K562 (cell line): Measurements from ENCODE around the gene CD82. TPM values are rescaled to one million over a fixed set of nuclear protein-coding genes. Genes with fewer than 3 reads are reported as not detected.

Source experiments
- ATAC-seq: fragments of 200-7000 bp; cut with Tn5 transposase; 3 replicates; pipeline ENCODE4 v1.9.1; 2020; ENCODE audit warnings: moderate library complexity
- BruUV-seq: library from RNA; stranded (reverse); fragments of 400-500 nt; replicated peaks from 2 replicates; lab custom pipeline; 2021; lab: Mats Ljungman, UMichigan
- CTCF ChIA-PET: fragments of 300-600 bp; formaldehyde crosslinking; extraction: SDS; loops from one replicate; lab custom pipeline; 2021; ENCODE audit warnings: low intra/inter-chr PET ratio; lab: Yijun Ruan, JAX
- POLR2A ChIA-PET: fragments of 300-600, 350-650 bp; sonication (Branson Sonifier 250); formaldehyde crosslinking; extraction: SDS; loops from one replicate; lab custom pipeline; 2021; ENCODE audit warnings: antibody characterized with exemption, inconsistent platforms; lab: Yijun Ruan, JAX
- DNase-seq, 4 experiments: peaks; one replicate each; pipeline versions ENCODE4 v3.0.0 to v3.0.0-alpha.2; 2011 to 2018; ENCODE audit warnings: low spot score in 3 of 4, mixed read lengths in 3 of 4; ENCODE audit errors: extremely low read depth in 1 of 4
- FAIRE-seq: peaks from 2 replicates; lab custom pipeline; 2011; peaks lifted over from hg19 to GRCh38; lab: Jason Lieb, UNC
- H2AFZ ChIP-seq: 2 replicates; pipeline ENCODE4 v1.6.0; 2011; ENCODE audit warnings: low read depth, low read length, control low read depth, inconsistent platforms
- H3K27ac ChIP-seq: fragments of 200-600 bp; 3 replicates; pipeline ENCODE4 v1.8.0; 2011; ENCODE audit warnings: low read depth, mild to moderate bottlenecking, control low read depth, inconsistent platforms, low read length, moderate library complexity, mixed read lengths; ENCODE audit errors: extremely low read depth
- H3K27me3 ChIP-seq, 2 experiments: fragments of 300-600 bp in 1 of 2; 2 replicates in 1 of 2; 3 replicates in 1 of 2; pipeline versions ENCODE4 v1.6.0 to v1.8.0; 2011; ENCODE audit warnings: inconsistent platforms in 2 of 2, low read length in 2 of 2, mild to moderate bottlenecking in 1 of 2, mixed read lengths in 1 of 2, moderate library complexity in 1 of 2; ENCODE audit not compliant: control insufficient read depth in 2 of 2, insufficient read depth in 2 of 2
- H3K36me3 ChIP-seq: fragments of 300-600 bp; 3 replicates; pipeline ENCODE4 v1.8.0; 2011; ENCODE audit warnings: mild to moderate bottlenecking, low read length, inconsistent platforms; ENCODE audit not compliant: control insufficient read depth, insufficient read depth
- H3K4me1 ChIP-seq, 2 experiments: fragments of 200-600 bp in 1 of 2; replicated peaks in 1 of 2; 2 replicates in 1 of 2; 3 replicates in 1 of 2; pipeline versions ENCODE4 v1.5.1 to v1.8.0; 2011; ENCODE audit warnings: inconsistent platforms in 2 of 2, low read length in 2 of 2, mild to moderate bottlenecking in 1 of 2, mixed read lengths in 1 of 2, moderate library complexity in 1 of 2; ENCODE audit not compliant: control insufficient read depth in 2 of 2, insufficient read depth in 2 of 2
- H3K4me2 ChIP-seq: 2 replicates; pipeline ENCODE4 v1.6.1; 2011; ENCODE audit warnings: low read length, control low read depth, inconsistent platforms, mixed read lengths; ENCODE audit not compliant: insufficient read depth
- H3K4me3 ChIP-seq: fragments of 200-600 bp; sonication (generic), shearing (Covaris generic); 2 replicates; pipeline ENCODE4 v1.5.1; 2016; ENCODE audit warnings: control low read depth, inconsistent platforms
- H3K79me2 ChIP-seq: fragments of 200-600 bp; 3 replicates; pipeline ENCODE4 v1.8.0; 2011; ENCODE audit warnings: low read length, inconsistent platforms; ENCODE audit not compliant: control insufficient read depth, insufficient read depth
- H3K9ac ChIP-seq, 2 experiments: 2 replicates each; pipeline versions ENCODE4 v1.6.0 to v1.6.1; 2011; ENCODE audit warnings: low read depth in 2 of 2, low read length in 2 of 2, control low read depth in 1 of 2, inconsistent platforms in 1 of 2, mild to moderate bottlenecking in 1 of 2, mixed read lengths in 1 of 2; ENCODE audit not compliant: insufficient read depth in 1 of 2
- H3K9me1 ChIP-seq: one replicate; pipeline ENCODE4 v1.6.0; 2011; ENCODE audit warnings: inconsistent platforms, mild to moderate bottlenecking, low read length, moderate library complexity; ENCODE audit not compliant: control insufficient read depth, insufficient read depth
- H3K9me3 ChIP-seq: replicated peaks from 2 replicates; pipeline ENCODE4 v1.5.1; 2011; ENCODE audit warnings: low read depth, low read length, inconsistent platforms; ENCODE audit not compliant: control insufficient read depth, insufficient read depth
- H4K20me1 ChIP-seq: replicated peaks from 2 replicates; pipeline ENCODE4 v1.6.1; 2011; ENCODE audit warnings: low read length, inconsistent platforms, mixed read lengths; ENCODE audit not compliant: control insufficient read depth, insufficient read depth
- CHD4 ChIP-seq: fragments of 200-600 bp; sonication (generic); IDR thresholded peaks from 3 replicates; pipeline ENCODE4 v1.6.1; 2012; ENCODE audit warnings: low read depth, mild to moderate bottlenecking, mixed read lengths, low read length, inconsistent platforms; ENCODE audit not compliant: insufficient read depth, insufficient replicate concordance, poor library complexity, severe bottlenecking
- SIN3A ChIP-seq, 2 experiments: fragments of 150-350 bp in 1 of 2; IDR thresholded peaks; 2 replicates each; pipeline ENCODE4 v1.6.1; 2011 to 2016; ENCODE audit warnings: borderline replicate concordance in 2 of 2, low read depth in 2 of 2, low read length in 2 of 2, mild to moderate bottlenecking in 2 of 2, moderate library complexity in 2 of 2; ENCODE audit not compliant: control insufficient read depth in 1 of 2
- TARDBP ChIP-seq: fragments of 450-650 bp; IDR thresholded peaks from 2 replicates; pipeline ENCODE4 v1.6.1; 2016
- ZBTB26 ChIP-seq: fragments of 450-650 bp; formaldehyde crosslinking; IDR thresholded peaks from 2 replicates; pipeline ENCODE4 v1.4.0; 2022; ENCODE audit warnings: missing genetic modification characterization
- ZBTB40 ChIP-seq, 2 experiments: fragments of 450-650 bp in 1 of 2; sonication (generic) in 1 of 2; formaldehyde crosslinking in 1 of 2; IDR thresholded peaks; 2 replicates each; pipeline versions ENCODE4 v1.7.1 to v1.9.0; 2016 to 2022; ENCODE audit warnings: inconsistent platforms in 1 of 2, mild to moderate bottlenecking in 1 of 2, missing genetic modification reagents in 1 of 2
- ZBTB49 ChIP-seq: sonication (generic); formaldehyde crosslinking; IDR thresholded peaks from 2 replicates; pipeline ENCODE4 v1.8.0; 2022; ENCODE audit warnings: missing genetic modification reagents, mild to moderate bottlenecking, borderline replicate concordance
- ZNF311 ChIP-seq: fragments of 250-450 bp; sonication (Bioruptor Pico); IDR thresholded peaks from 2 replicates; pipeline ENCODE4 v1.4.0; 2020; ENCODE audit warnings: mild to moderate bottlenecking, moderate library complexity
- WGBS: fragments of 100-300 bp; shearing (Covaris generic); methylation state at CpG from one replicate; pipeline ENCODE4 v1.1.6; 2016; ENCODE audit warnings: low coverage, mixed read lengths; ENCODE audit not compliant: insufficient coverage; ENCODE audit errors: missing lambda C conversion rate; 5-methylcytosine and 5-hydroxymethylcytosine counted together
- in situ Hi-C: fragments of 300-500 bp; cut with MboI; formaldehyde crosslinking; loops from 4 replicates; pipeline ENCODE4 v1.15.0; 2018; ENCODE audit warnings: inconsistent platforms, mixed read lengths
- intact Hi-C: fragments of 100-400 bp; cut with micrococcal nuclease; formaldehyde crosslinking; loops from 2 replicates; pipeline ENCODE4 v1.14.2; 2022
- polyA plus RNA-seq, 8 experiments: library from polyadenylated mRNA; depleted of rRNA in 4 of 8; stranded (reverse) in 5 of 8; unstranded in 3 of 8; fragments of >200 nt; fragmentation: Nextera tagmentation in 2 of 8; fragmentation: Illumina TruSeq in 1 of 8; extraction: Ambion mirVana in 2 of 8; extraction: Trizol in 1 of 8; gene quantifications; 2 replicates each; pipeline versions ENCODE4 v1.2.1 to v1.2.3, GENCODE V29; 2011 to 2014; ENCODE audit warnings: inconsistent platforms in 1 of 8, missing spikeins in 1 of 8
- total RNA-seq, 7 experiments: library from RNA; depleted of rRNA in 6 of 7; stranded (reverse); fragments of >200 nt in 6 of 7; fragmentation: Illumina TruSeq in 2 of 7; extraction: Trizol in 2 of 7; gene quantifications; 2 replicates each; pipeline versions ENCODE4 v1.2.1 to v1.2.3, GENCODE V29; 2011 to 2021; ENCODE audit warnings: low replicate concordance in 1 of 7

Gene CD82
- total and polyA plus RNA-seq, 9 of the 15 experiments (the other 6 are each of a cell fraction or from before 2014, with no cell fraction given) = 0.27 to 9.4 (median 3.0) TPM

GRCh38 chr11:44622190-44622650 lies 56.8 kb downstream of the CD82 start:
- Histone ChIP-seq H3K27me3 (peaks cover 0 to 23% of the 10 kb centered on the region in 2 experiments; a peak in 2 of 5 replicates), H3K4me3 (no peak overlapping the region), H3K9me1 (peaks cover 7% of the 10 kb centered on the region), H3K27ac (no peak overlapping the region), H2AFZ (no peak overlapping the region), H3K9ac (no peak overlapping the region; a peak in 1 of 4 replicates), H3K36me3 (no peaks in the 10 kb centered on the region), H3K4me1 (peaks cover 0 to 26% of the 10 kb centered on the region in 2 experiments; a peak in 3 of 5 replicates), H3K9me3 (no peaks in the 10 kb centered on the region), H4K20me1 (peaks cover 4% of the 10 kb centered on the region; the same call in 1 of the 2 replicates), H3K4me2 (no peak overlapping the region), H3K79me2 (no peaks in the 10 kb centered on the region)
- in situ Hi-C loops (loop anchor here (5.0 kb wide), 1 partner anchor 290 kb away; no protein-coding TSS in a partner anchor), intact Hi-C loops (loop anchor here (5.0 kb wide), 2 partner anchors 75 to 480 kb away; no protein-coding TSS in a partner anchor)
- ChIA-PET POLR2A (interaction anchor here (0.6 to 1.1 kb wide), 2 partner anchors 241 to 289 kb away, joined by 3 to 4 read pairs; no protein-coding TSS in a partner anchor), CTCF (interaction anchor here (0.6 to 2.4 kb wide), 4 partner anchors 75 to 290 kb away, joined by 3 to 42 read pairs (median 10); no protein-coding TSS in a partner anchor)
- FAIRE-seq (no peak), DNase-seq (no peak), ATAC-seq (no peak)
- BruUV-seq = no TSS peak
- WGBS = 15% methylated on average over 4 of the region's 4 CpGs
- TF ChIP-seq ZBTB40 (IDR thresholded peaks at IDR 0.05) = no peak
- TF ChIP-seq ZBTB40 (CRISPR knock-in tag; IDR thresholded peaks at IDR 0.05) = no peak
- TF ChIP-seq ZBTB49 = no peak
- no peak for TF ChIP-seq ZNF311 (CRISPR knock-in tag)
- TF ChIP-seq SIN3A (IDR thresholded peaks at IDR 0.05; ENCODE audit: borderline replicate concordance in 2 of 2, control insufficient read depth in 1 of 2, low read depth in 2 of 2, low read length in 2 of 2) = no peak
- TF ChIP-seq TARDBP = no peak
- no peak for TF ChIP-seq ZBTB26 (CRISPR knock-in tag)
- TF ChIP-seq CHD4 = no peak
